NK-92 treated with Interleukin-12 subunit alpha and Interleukin-12 subunit beta, amount 100 ng/mL, for 24 hours (cell line): ENCODE results near the gene AURKA.
"Not testable (repeated sequence)": the region's sequence is repeated elsewhere in the genome, so short reads cannot be mapped to it uniquely, and the experiment has no call there.

Experiments used
- DNase-seq: peaks from one replicate; lab custom pipeline; 2025; lab: John Stamatoyannopoulos, UW

The AURKA gene

GRCh38 chr20:56422076-56422823 is 30.2 kb upstream of the AURKA start:
- no peak for DNase-seq

- DNase-seq, result no peak
Observed at GRCh38 chr20:56420940-56421688, 29.1 kb upstream of the AURKA start.

GRCh38 chr20:56420028-56420427 is 28.0 kb upstream of the AURKA start:
- DNase-seq, result no peak

GRCh38 chr20:56418385-56418861 is 26.4 kb upstream of the AURKA start:
- DNase-seq, result no peak

- DNase-seq, result no peak
Observed at GRCh38 chr20:56417911-56418310, 25.9 kb upstream of the AURKA start.

- no peak for DNase-seq
Observed at GRCh38 chr20:56417402-56417801, 25.4 kb upstream of the AURKA start.

GRCh38 chr20:56414842-56415765 is 23.1 kb upstream of the AURKA start:
- DNase-seq, result no peak

GRCh38 chr20:56412949-56413348 is 20.9 kb upstream of the AURKA start:
- DNase-seq, result no peak

GRCh38 chr20:56412473-56412790 is 20.4 kb upstream of the AURKA start:
- no peak for DNase-seq

- DNase-seq, result no peak
Observed at GRCh38 chr20:56411759-56412472, 19.9 kb upstream of the AURKA start, which contains the start of gene CASS4. TSS of gene CASS4 (plus strand) at chr20:56412260. CDS start at chr20:56412459, 199 bp downstream.

GRCh38 chr20:56411287-56411686 is 19.3 kb upstream of the AURKA start:
- not testable (repeated sequence) for DNase-seq

- no peak for DNase-seq
Observed at GRCh38 chr20:56409956-56410355, 17.9 kb upstream of the AURKA start.

- no peak for DNase-seq
Observed at GRCh38 chr20:56409521-56409920, 17.5 kb upstream of the AURKA start.

GRCh38 chr20:56406910-56407309 is 14.9 kb upstream of the AURKA start:
- no peak for DNase-seq

GRCh38 chr20:56405356-56405755 is 13.3 kb upstream of the AURKA start:
- DNase-seq, result not testable (repeated sequence)

GRCh38 chr20:56403465-56403864 is 11.4 kb upstream of the AURKA start:
- no peak for DNase-seq

GRCh38 chr20:56400001-56400640 is 8.1 kb upstream of the AURKA start:
- DNase-seq, result no peak

GRCh38 chr20:56395166-56395565 is 3.2 kb upstream of the AURKA start:
- no peak for DNase-seq

GRCh38 chr20:56393653-56394052 is 1.6 kb upstream of the AURKA start:
- DNase-seq, result no peak

GRCh38 chr20:56392881-56393482 is 967 bp upstream of the AURKA start:
- no peak for DNase-seq
